GM21360 (cell line): ENCODE measurements around the gene STPG3.
A peak's percentile ranks its signal among the peaks of the same experiment; 100 is the strongest.

Experiments used
- ATAC-seq: cut with Tn5 transposase; IDR thresholded peaks from one replicate; pipeline ENCODE4 v1.9.1; 2021; ENCODE audit warnings: mild to moderate bottlenecking, moderate library complexity; ENCODE audit not compliant: unreplicated experiment

STPG3 gene

DNA sequence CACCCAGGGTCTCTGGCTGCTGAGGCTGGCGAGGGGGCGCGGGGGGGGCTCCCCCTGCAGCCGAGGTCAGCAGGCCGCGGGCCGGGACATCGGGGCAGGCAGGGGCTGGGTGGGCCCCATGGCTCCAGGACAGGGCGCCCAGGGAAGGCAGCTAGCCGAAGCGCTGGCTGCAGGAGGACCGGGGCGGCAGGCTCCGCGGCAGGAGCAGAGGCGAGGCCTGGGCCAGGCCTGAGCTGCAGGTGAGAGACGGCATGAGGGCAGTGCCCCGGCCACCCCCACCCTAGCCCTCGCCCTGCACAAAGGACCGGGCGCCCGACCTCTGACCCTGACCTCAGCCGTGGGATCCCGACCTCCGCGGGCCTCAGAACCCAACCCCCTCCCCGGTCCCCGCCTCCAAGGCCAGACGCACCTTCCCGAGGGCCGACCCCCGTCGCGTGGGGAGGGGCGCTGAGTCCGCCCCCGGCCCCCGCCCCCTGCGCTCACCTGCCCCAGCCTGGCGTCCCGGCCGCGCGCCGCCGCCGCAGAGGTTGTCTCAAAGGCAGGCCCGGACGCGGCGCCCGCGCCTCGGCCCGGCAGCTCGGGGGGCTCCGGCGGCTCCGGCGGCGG is 29.5 kb upstream of the STPG3 start:
- no peak for ATAC-seq

- no peak for ATAC-seq
These were observed 28.7 kb upstream of the STPG3 start, which contains the start of gene RNF208 for GRCh38 chr9:137222190-137223077. Gene RNF208, minus strand, starts transcription at chr9:137222240. Its CDS starts 1,028 bp downstream, at chr9:137221212.

- peak; percentile 66 for ATAC-seq
These were observed 27.8 kb upstream of the STPG3 start for GRCh38 chr9:137223078-137223970.

GRCh38 chr9:137224830-137225694 is 26.0 kb upstream of the STPG3 start, which contains the start of gene CYSRT1:
Gene CYSRT1, plus strand, starts transcription at chr9:137225174. Its CDS starts 448 bp downstream, at chr9:137225622.
- no peak for ATAC-seq

GRCh38 chr9:137225699-137226331 is 25.3 kb upstream of the STPG3 start:
- ATAC-seq: no peak

- no peak for ATAC-seq
These were observed 24.6 kb upstream of the STPG3 start for GRCh38 chr9:137226338-137227053.

- ATAC-seq: no peak
These were observed 23.8 kb upstream of the STPG3 start, which contains the start of gene RNF224 for GRCh38 chr9:137227054-137227852. Gene RNF224, plus strand, starts transcription at chr9:137227502. Its CDS starts 834 bp downstream, at chr9:137228336.

DNA sequence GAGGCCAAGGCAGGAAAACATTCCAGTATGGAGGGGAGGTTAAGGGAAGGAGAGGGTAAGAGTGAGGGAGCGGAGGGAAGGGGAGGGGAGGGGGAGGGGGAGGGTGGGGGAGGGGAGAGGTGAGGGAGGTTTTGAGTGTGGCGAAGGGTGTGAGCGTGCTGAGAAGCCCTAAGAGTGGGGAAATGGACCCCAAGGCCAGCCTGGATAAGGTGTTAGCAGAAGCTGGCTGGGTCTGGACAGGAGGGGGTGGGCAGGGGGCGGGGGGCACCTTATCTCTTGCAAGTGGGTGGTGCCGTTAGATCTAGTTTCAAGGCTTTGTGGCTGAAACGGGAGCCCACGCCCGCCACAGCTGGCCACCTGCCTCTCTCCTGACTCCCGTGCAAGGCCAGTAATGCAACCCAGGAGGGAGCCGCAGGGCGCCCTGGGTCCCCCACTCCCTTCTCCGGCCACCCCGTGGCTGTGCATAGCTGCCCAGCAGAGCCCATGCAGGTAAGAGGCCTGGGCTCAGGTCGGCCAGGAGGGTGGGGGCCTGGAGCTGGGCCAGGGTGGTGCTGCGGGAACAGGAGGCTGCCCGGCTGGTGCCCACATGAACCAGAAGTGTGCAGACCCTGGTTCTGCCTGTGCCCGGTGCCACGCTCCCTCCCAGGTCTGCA is 23.1 kb upstream of the STPG3 start:
- ATAC-seq: no peak

- no peak for ATAC-seq
These were observed 22.5 kb upstream of the STPG3 start for GRCh38 chr9:137228506-137228967.

- no peak for ATAC-seq
These were observed 21.9 kb upstream of the STPG3 start for GRCh38 chr9:137228968-137229896.

- ATAC-seq: no peak
These were observed 21.0 kb upstream of the STPG3 start for GRCh38 chr9:137229903-137230704.

DNA sequence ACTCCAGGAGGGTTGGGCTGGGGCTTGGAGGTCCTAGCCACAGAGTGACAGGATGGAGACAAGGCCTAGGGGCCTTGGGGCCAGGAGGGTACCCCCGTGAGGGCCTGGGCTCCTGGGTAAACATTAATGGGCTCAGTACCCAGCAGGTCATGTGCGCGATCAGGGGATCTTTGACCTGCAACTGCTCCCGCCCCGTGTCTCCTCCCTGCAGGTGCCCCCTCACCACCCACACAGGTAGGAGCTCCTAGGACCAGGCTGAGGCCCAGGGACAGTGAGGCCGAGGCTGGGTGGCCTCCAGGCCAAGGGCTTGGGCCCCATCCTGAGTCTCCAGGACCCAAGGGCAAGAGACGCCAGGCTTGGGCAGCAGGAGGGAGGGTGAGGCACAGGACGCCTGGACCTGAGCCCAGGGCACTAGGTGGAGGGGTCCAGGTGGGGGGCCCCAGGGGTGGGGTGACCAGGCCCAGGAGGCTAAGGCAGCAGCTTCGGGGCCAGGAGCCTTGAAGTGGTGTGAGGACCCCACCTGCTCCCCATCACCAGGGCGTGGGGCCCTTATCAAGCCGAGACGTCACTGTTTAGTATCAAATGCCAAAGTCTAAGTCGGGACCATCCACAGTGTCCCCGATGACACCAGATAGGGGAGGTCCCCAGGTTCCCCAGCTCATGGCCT is 20.2 kb upstream of the STPG3 start, which contains the start of gene SLC34A3:
TSS of gene SLC34A3 (plus strand) at position 197 of the 667 bp plus-strand sequence. CDS start 802 bp downstream, outside the sequence.
- no peak for ATAC-seq

- no peak for ATAC-seq
These were observed 19.6 kb upstream of the STPG3 start for GRCh38 chr9:137231372-137232039.

DNA sequence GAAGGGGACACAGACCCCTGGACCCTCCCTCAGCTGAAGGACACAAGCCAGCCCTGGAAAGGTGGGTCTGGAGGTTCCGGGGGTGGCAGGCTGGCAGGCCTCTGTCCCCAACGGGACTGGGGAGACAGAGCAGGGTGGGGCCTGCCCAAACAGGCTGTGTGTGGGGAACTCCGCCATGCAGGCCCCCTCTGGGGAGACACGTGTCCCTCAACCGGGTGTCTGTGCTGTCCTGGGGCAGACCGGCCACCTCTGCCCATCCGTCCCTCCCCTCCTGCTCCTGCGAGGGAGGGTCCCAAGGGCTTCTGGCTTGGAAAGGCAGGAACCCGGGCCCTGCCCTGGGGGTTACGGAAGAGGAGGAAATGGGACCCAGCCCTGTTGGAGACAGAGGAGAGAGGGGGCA is 19.0 kb upstream of the STPG3 start:
- no peak for ATAC-seq
